Stimulated activated CD4-positive, alpha-beta T cell treated with anti-CD3 and anti-CD28 coated beads, Interleukin-4, amount 100 ng/mL, for 24 hours (primary cell): ENCODE measurements around the gene C1RL.

Experiments used
- DNase-seq: peaks from one replicate; pipeline ENCODE4 v3.0.0-alpha.2; 2020

The C1RL gene

DNA sequence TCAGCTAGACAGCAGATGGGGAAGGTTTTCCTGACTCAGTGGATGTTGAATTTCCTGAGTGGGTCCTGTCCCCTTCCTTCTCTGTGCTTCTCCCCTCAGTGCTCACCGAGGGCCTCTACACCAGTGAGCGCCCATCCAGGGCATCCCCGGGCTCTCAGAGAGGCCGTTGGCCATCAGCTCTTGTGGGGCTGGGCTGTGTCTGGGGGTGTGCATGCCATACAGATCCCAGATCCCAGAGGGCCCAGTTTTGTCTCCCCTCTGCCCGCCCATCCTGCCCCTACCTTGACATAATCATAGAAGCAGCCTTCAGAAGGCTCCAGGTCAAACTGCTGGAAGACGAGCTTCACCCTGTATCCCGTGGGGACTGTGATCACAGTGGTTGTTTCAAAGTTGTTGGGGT, 17.8 kb downstream of the C1RL start:
- DNase-seq, result no peak

DNA sequence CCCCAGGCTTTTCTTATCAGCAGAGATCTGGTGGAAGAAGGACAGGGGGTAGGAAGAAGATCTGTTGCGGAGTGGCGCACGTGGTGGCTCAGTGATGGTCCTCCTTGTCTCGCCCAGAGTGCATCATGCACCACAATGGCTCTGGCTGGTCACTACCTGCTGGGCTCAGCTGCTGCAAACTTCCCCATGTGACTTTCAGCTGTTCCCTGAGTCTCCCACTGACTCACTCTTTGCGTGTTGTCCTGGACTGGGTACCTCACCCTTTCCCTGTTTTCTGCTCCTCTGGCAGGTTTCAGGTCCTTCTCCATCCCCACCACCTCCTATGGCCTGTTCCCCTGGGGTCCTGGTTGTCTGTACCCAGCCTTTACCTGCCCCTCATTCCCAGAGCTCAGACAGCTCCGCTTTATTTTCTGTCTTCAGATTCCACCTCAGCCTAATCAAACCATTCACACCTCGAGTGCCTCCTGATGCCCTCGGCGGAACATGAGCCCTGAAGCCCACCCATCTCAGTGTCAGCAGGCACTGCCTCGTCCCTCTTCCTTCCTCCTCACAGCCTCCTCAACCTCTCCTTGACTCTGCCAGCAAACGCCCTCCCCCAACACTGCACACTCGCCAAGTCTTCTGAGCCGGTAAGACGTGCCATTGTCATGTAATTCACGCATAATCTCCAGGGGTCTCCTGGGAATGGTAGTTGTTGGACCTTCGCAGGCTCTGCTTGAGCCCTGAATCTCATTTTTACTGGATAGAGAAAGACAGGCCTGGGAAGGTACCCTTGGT, 18.6 kb downstream of the C1RL start:
- DNase-seq, result no peak

DNA sequence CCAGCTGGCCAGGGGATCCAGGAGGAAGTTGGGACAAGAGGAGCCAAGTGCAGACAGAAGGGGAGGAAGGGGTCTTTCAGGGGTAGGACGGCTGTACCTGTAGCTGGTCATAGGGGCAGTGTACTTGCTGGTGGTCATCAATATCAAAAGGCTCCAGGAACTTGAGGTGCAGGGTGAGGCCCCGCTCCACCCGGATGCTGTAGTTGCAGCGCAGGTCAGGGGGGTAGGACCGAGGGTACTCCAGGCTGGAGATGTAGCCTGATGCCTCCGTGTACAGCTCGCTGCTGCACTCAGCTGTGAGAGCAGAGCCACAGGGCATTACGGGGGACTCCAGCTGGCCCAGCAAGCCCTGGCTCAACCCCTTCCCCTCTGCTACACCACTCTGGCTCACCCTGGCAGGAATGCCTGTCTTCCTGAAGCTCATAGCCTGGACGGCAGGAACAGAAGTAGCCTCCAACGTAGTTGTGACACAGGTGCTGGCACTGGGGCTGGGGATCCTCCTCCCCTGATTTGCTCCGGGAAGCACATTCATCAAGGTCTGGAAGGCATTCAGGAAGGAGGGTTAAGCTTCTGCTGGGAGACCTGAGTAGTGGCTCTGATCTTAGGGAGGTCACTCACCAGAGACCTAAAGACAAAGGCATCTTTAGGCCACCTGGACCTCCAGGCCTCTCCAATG, 19.7 kb downstream of the C1RL start:
- no peak for DNase-seq

DNA sequence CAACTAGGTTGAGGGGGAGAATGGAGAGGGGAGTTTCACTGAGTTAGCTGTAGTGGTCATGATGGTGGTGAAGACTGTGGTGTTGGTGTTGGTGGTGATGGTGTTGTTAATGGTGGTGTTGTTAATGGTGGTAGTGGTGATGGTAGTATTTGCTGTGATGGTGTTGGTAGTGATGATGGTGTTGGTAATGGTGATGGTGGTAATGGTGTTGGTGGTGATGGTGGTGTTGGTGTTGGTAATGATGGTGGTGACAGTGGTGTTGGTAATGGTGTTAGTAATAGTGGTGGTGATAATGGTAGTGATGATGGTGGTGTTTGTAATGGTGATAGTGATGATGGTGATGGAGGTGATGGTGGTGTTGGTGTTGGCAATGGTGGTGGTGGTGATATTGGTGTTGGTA, 25.9 kb downstream of the C1RL start:
- DNase-seq, result no peak

DNA sequence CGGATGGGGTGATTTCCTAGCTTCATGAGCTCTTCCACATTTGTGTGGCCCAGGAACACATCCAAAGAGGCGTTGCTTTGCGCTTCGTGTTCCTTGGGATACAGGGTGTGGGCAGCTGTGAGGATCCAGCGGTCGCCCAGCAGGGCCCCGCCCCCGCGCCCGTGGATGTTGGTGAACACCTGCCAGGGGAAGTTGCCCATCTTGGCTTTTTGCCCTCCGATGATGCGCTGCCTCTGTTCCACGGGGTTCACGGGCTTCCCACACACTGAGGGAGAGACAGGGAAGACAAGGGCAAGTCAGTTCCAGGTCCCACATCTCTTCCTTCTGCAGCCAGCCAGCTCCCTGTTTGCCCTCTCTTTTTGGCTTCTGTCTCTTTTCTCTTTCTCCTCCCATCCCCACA, 28.0 kb downstream of the C1RL start:
- DNase-seq, result no peak

DNA sequence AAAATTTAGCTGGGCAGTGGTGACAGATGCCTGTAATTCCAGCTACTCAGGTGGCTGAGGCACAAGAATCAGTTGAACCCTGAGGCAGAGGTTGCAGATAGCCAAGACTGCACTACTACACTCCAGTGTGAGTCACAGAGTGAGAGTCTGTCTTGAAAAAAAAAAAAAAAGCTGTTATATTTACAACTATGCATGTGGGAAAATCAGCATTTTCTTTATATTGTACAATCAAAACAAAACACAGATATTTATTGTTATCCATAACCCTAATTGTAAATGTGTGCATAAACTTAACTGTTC, 29.2 kb downstream of the C1RL start:
- DNase-seq, result no peak

DNA sequence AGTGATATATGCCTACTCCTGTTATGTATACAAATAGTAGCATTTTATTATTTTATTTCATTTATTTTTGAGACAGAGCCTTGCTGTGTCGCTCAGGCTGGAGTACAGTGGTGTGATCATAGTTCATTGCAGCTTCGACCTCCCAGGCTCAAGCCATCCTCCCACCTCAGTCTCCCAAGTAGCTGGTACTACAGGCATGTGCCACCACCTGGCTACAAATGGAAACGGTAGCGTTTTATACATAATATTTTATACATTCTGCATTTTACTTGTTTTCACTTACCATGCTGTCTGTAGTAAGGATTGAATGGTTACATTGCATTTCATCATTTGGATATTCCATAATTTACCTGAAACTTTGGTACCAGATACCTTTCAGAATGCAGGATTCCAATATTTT, 30.9 kb downstream of the C1RL start:
- no peak for DNase-seq

DNA sequence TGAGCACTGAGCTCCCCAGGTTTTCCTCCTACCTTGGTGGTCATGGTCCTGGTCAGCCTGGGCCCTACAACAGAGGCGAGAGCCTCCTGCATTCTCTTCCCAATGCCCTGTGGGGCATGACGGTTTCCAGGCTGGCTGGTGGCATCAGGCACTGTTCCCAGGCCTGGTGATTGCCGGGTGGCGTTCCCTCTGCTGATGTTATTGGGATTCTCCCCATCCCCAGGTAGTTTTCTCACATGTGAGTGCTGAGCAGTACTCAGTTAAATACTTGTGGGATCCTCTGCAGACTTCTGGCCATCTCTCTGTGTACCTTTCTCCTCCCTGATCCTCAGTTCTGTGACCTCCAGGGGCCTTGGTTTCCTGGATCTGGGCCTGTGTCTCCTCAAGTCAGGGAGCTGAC, 32.5 kb downstream of the C1RL start:
- no peak for DNase-seq

DNA sequence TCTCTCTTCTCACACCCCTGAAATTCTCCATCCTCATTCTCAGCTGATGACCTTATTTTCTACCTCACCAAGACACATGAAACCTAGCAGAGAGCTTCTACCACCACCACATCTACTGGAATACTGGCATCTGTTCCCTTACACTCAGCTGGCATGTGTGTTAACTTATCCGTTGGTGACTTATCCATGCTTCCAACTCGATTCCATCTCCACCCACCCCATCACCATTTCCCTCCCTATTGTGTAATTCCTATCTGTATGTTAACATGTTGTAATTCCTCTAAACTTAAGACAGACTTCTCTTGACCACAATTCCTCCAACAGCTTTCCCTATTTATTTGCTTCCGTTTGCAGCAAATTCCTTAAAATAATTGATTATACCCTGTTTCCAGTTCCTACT, 33.1 kb downstream of the C1RL start:
- DNase-seq, result no peak

DNA sequence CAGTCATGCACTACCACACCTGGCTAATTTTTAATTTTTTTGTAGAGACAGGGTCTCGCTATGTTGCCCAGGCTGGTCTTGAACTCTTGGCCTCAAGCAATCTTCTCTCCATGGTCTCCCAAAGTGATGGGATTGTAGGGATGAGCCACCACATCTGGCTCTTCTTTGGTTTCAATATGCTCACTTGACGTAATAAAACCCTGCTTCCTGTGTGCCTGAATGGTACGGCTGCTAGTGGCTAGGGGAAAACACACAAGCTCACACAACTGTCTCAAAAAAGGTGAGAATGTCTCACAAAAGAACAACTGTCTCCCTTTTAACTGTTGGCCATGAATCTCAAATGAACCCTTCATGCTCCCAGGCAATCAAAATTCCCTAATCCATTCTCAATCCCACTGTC, 33.5 kb downstream of the C1RL start:
- no peak for DNase-seq

DNA sequence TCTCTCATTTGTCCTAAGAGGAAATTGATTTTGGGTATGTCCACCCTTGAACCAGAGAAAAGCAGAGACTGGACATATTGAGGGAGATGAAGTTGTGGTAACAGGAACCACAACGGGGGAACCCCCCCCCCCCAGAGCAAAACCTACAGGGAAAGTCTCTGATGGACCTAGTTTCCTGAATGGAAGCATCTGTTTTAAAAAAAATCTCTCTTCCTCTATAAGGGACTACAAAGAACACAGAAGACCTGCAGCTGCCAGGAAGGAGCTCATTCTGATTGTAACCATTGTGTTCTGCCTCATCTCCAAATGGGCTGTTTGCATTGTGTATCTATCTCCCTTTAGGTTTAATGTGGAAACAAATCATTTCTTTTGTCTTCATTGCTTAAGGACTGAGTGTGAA, 35.1 kb downstream of the C1RL start:
- DNase-seq, result no peak

DNA sequence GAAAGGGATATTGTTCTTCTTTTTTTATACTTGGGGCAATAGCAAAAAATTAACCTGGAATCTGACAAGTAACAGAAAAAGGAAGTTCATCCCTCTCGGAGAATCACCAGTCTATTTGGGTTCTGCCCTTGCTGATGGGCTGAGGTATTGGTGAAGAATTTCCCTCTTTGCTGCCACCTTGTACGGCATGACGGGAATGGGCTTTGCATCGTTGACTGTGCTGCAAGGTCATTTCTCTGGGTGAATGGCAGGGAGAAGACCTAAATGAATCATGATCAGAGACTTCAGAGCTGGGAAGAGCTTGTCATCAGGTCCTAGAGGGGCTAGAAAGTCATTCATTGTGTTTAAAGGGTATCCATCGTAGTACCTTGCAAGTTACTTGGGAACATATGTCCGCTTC, 36.5 kb downstream of the C1RL start:
- no peak for DNase-seq

DNA sequence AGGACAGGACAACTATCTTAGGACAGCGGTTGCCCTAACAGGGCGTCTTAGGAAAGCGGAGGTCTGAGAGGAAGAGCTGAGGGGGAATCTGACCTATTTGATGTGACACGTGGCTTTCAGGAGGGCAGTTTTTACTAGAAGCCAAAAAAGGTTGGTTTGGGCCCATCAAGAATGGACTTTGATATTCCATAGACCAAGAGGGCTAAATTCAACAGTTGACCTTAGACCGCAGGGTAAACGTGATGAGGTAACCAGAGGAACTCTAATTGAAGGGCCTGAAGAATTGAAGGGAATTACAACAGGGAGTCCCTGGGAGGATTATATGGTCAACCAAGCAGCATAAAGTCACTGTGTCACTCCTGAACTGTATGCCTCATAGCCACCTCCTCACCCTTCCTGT, 37.0 kb downstream of the C1RL start:
- DNase-seq, result no peak

DNA sequence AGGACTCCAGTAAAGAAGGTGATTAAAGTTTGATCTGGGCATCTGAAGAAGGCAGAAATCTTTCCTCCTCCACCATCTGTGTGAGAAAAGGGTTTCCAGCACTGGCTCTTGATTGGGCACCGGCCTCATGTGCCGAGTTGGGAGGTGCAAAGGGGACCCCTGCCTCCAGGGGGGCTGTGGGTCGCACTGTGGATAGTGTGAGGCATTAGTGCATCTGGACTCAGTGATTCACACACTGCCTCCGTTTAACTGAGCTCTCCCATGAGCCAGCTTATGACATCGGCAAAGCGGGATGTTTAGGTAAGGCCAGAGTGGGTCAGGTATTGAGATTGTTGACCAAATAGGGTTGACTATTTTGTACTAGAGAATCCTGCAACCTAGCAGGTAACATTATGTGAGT, 39.6 kb downstream of the C1RL start:
- DNase-seq, result no peak

DNA sequence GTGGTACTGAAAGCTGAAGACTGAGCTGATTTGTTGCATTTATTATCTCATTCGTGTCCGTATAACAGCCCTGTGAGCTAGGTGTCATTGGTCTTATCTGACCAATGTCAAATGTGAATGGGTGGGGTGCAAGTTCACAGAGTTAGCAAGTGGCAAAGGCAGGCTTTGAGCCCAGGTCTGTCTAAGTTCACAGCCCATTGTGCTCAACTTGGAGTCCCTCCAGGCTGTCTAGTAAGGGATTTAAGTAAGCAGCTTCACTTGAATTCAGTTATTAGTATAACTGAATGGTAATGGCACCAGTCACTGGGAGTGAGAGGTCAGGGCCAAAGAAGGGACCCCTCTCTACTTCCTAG, 40.0 kb downstream of the C1RL start:
- no peak for DNase-seq

DNA sequence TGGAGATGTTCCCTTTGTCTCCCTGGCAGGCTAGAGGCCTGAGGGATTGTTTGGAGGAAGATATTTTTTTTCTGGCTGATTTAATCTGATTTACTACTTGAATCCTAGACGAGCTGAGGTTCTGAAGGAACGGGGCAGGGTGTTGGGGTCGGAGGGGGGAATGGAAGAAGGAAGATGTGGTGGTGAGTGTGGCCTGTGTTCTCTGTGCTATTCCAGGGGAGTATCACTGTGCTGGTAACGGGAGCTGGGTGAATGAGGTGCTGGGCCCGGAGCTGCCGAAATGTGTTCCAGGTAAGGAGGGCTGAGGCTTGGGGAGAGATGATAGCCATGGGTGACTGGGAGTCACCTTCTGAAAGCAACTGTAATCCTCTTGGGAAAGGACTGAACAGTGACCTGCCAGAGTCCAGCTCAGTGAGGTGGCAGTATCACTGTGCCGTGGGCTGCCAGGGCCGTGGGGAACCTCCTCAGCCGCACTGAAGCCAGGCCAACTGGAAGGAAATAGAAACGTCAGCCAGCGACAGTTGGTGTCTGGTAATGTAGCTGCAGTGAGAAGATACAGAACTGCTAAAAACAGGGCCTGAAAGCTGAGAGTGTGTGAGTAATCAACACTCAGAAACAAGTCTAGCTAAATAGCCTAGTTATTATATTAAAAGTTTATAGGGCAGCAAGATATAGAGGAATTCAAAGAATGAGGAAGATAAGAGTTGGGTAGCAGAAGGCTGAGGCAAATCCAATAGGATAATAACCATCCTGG, 40.6 kb downstream of the C1RL start:
- no peak for DNase-seq

DNA sequence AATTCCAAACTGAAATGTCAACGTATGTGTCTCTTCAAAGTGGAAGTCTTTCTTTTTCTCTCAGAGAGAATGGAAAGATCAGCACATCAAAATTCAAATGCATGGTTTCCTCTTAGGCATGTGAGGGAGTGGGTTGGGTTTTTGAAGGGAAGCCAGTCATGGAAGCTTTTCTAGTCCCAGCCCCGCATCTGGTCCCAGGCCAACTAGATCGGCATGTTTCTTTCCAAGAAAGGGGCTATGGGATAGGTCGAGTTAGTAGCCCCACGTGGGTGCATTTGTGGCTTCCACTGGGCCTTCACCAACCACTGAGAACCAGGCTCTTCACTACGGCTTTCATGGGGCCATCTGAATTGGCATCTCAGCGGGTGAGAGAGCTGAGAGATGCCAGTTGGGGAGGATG, 41.9 kb downstream of the C1RL start:
- no peak for DNase-seq

DNA sequence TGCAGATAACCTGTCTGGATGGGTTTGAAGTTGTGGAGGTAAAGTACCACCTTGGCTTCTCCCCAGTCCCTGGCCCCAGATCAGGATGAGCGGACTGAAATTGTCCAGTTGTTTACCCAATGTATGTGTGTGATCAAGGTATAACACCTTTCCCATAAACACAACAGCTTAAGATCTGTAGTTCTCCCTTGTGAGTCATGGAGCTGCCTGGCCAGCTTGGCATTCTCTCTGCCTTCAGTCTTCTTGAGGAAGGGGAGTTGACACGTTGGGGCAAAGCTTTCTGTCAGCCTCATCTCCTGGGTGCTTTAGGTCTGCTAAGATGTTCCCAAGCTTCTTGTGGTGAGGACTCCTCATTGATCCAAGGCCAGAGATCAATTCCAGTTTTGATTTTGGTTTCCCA, 42.4 kb downstream of the C1RL start:
- no peak for DNase-seq

DNA sequence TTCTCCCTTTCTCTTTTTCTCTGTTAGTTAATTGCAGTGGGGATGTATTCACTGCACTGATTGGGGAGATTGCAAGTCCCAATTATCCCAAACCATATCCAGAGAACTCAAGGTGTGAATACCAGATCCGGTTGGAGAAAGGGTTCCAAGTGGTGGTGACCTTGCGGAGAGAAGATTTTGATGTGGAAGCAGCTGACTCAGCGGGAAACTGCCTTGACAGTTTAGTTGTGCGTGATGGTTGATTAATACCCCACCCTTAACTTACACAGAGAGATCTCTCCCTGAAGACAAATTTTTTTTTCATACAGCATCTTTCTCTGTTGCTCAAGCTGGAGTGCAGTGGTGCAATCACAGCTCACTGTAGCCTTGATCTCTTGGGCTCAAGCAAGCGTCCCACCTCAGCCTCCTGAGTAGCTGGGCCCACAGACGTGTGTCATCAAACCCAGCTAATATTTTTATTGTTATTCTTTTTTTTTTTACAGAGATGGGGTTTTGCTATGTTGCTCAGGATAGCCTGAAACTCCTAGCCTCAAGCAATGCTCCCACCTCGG, 43.9 kb downstream of the C1RL start:
- no peak for DNase-seq

DNA sequence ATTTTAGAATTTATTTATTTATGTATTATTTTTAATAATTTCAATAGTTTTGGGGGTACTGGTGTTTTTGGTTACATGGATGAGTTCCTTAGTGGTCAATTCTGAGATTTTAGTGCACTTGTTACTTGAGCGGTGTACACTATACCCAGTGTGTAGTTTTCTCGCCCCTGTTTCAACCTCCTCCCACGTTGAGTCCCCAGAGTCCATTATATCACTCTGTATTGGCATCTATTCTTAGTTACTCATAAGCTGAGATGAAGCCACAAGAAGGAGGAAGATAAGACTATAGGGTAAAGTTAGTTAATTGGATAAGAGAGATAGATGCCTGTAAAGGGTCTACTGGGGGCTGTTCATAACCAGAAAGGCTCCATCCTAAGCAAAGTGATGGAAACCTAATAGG, 44.5 kb downstream of the C1RL start:
- DNase-seq, result no peak

DNA sequence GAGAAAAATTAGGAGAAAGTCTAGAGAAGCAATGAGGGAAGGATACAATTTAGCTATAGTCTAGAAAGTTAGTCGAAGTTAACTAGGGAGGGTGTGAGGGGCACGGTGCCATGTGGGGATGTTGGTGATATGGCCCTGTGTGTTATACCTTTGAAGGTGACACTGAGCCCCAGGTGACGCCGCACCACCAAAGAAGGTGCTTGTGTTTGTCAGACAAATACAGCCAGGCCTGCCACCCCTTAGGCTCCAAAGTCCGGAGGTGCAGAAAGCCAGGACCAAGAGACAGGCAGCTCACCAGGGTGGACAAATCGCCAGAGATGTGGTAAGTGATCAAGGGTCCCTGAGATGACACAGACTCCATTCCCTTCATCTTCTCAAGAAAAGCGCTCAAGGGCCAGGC, 47.4 kb downstream of the C1RL start:
- no peak for DNase-seq

DNA sequence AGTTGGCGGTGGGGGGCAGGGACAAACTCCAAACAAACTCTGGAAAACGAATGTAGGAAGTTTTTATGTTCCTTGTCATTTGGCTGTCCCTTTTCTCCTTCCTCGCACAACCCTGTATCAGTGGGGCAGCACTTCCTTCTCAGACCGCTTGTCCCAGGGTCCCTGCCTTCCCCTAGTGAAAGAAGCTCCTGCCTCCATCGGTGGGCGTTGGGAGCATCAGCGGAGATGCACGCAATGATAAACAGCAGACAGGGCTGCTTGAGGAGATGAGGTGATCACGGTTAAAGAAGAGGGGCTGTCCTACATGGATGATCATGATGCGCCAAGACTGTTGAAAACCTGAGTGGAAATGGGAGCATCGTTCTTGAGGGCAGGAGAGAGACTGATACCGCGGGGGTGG, 47.9 kb downstream of the C1RL start:
- no peak for DNase-seq

DNA sequence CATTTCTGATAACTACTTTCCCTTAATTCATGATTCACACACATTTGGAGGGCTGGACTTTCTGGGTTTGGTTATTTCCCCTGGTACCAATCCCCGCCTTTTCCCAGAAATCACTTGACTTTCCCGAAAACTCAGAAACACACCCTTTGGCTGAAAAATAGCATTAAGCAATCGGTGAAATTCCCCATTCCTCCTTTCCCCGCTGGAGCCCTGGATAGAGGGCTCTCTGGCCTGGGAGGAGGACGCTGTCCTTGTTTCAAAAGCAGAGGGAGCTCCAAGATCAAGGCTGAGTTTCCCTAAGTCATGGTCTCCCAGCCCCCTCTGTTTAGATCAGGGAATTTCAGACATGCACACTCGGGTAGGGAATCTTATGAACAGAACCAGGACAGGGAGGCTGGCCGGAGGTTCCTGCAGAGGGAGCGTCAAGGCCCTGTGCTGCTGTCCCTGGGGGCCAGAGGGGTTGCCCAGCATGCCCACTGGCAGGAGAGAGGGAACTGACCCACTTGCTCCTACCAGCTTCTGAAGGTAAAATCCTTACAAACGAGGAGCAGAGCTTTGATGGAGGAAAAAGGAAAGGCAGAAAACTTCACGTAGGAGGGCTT, 48.6 kb downstream of the C1RL start, which contains the start of gene C1S:
TSS of gene C1S (plus strand) at position 366 of the 602 bp plus-strand sequence. CDS start 1,195 bp downstream, outside the sequence.
- no peak for DNase-seq

DNA sequence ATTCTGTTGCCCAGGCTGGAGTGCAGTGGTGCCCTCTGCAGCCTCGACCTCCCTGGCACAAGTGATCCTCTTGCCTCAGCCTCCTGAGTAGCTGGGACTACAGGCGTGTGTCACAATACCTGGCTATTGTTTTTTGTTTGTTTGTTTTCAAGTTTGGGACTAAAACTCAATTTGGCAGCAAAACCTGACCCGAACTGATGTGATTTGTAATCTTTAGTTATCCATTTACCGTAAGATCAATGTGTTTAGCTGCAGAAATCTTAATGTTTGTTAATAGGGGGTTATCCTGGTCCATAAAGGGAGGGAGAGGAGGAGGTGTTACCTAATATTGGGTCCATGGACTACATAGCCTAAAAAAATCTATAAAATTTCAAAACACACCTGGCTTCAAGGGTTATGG, 49.2 kb downstream of the C1RL start:
- DNase-seq, result no peak
